Thoracic aorta (tissue), 2 donors: ENCODE data around the gene UNC45A. TPM values are rescaled to one million over a fixed set of nuclear protein-coding genes. Genes with fewer than 3 reads are reported as not detected.

Source experiments
- ATAC-seq: fragments of 150-250 bp; one replicate; pipeline ENCODE4 v1.8.0; 2017; ENCODE audit warnings: low read depth; ENCODE audit not compliant: insufficient number of reproducible peaks, low FRiP score
- DNase-seq: peaks from one replicate; pipeline ENCODE4 v3.0.0-alpha.2; 2020; ENCODE audit warnings: low spot score
- H3K27ac ChIP-seq, 2 donors: fragments of 200-600 bp; sonication (generic); 1 replicate in 1 of 2; 2 replicates in 1 of 2; pipeline ENCODE4 v1.5.1; 2016; ENCODE audit warnings: mild to moderate bottlenecking in 2 of 2, moderate library complexity in 2 of 2
- H3K27me3 ChIP-seq: fragments of 200-600 bp; sonication (generic); replicated peaks from 2 replicates; pipeline ENCODE4 v1.6.0; 2016; ENCODE audit warnings: mild to moderate bottlenecking; ENCODE audit not compliant: insufficient read depth
- H3K36me3 ChIP-seq: fragments of 200-600 bp; sonication (generic); one replicate; pipeline ENCODE4 v1.5.1; 2016
- H3K4me1 ChIP-seq, 2 donors: fragments of 200-600 bp; sonication (generic); 1 replicate in 1 of 2; 2 replicates in 1 of 2; pipeline versions ENCODE4 v1.5.1 to v1.6.0; 2016; ENCODE audit warnings: low read depth in 2 of 2, mild to moderate bottlenecking in 1 of 2; ENCODE audit not compliant: control insufficient read depth in 1 of 2
- H3K4me3 ChIP-seq: fragments of 200-600 bp; sonication (generic); 2 replicates; pipeline ENCODE4 v1.5.1; 2016; ENCODE audit warnings: mild to moderate bottlenecking
- H3K9me3 ChIP-seq: fragments of 200-600 bp; sonication (generic); 2 replicates; pipeline ENCODE4 v1.5.1; 2016
- CTCF ChIP-seq: fragments of 200-600 bp; sonication (generic); IDR thresholded peaks from one replicate; pipeline ENCODE4 v1.5.1; 2019; ENCODE audit warnings: antibody characterized with exemption
- total RNA-seq, 2 donors: library from RNA; depleted of rRNA; stranded (reverse); fragments of >200 nt; gene quantifications; one replicate each; pipeline versions ENCODE4 v1.1.0 to v1.2.3, GENCODE V29; 2016

Gene UNC45A
- total RNA-seq, 2 donors from 2014 or later = 54.0 to 65.5 TPM

- H3K36me3 ChIP-seq = peaks cover 4% of the 10 kb centered on the region
- TF ChIP-seq CTCF = no peak
- ATAC-seq = peak; percentile 98
- peak; percentile 92 for DNase-seq
- peak within 1 kb of the TSS; percentile 82 to 92 for H3K27ac ChIP-seq
- peaks cover 3 to 10% of the 10 kb centered on the region in 2 donors for H3K4me1 ChIP-seq
- H3K27me3 ChIP-seq = no peaks in the 10 kb centered on the region
- peak within 1 kb of the TSS; percentile 91 for H3K4me3 ChIP-seq
- H3K9me3 ChIP-seq = no peaks in the 10 kb centered on the region
These were observed 59.6 kb downstream of the UNC45A start, which contains the start of gene PRC1 for GRCh38 chr15:90994417-90995311. PRC1 (minus strand) TSS chr15:90994535; CDS start chr15:90994417, 118 bp downstream.

GRCh38 chr15:90998737-90999136 is 63.7 kb downstream of the UNC45A start:
- no peak overlapping the region for H3K4me3 ChIP-seq
- no peaks in the 10 kb centered on the region for H3K9me3 ChIP-seq
- no peaks in the 10 kb centered on the region for H3K27me3 ChIP-seq
- ATAC-seq (no peak), DNase-seq (no peak)
- H3K4me1 ChIP-seq = peaks cover 2 to 3% of the 10 kb centered on the region in 2 donors
- no peak for TF ChIP-seq CTCF
- no peak overlapping the region for H3K27ac ChIP-seq
- peaks cover 32% of the 10 kb centered on the region for H3K36me3 ChIP-seq

GRCh38 chr15:91001209-91001608 is 66.1 kb downstream of the UNC45A start:
- Histone ChIP-seq H3K36me3 (peaks cover 53% of the 10 kb centered on the region), H3K27me3 (no peaks in the 10 kb centered on the region), H3K27ac (no peak overlapping the region), H3K4me1 (no peaks in the 10 kb centered on the region), H3K4me3 (no peak overlapping the region), H3K9me3 (no peaks in the 10 kb centered on the region)
- ATAC-seq (no peak), DNase-seq (no peak)
- TF ChIP-seq CTCF = no peak

Other genes starting within 250 kb of the UNC45A start
- under 1 TPM; 0.49 to 0.81 TPM for gene BLM, start 217.9 kb upstream of the UNC45A start, total RNA-seq
- 10 to 100 TPM; 78.4 to 89.7 TPM for gene FURIN, start 66.7 kb upstream of the UNC45A start, total RNA-seq
- gene FES, start 50.8 kb upstream of the UNC45A start, total RNA-seq = 10 to 100 TPM; 54.2 to 86.3 TPM
- 10 to 100 TPM; 59.7 to 68.4 TPM for gene MAN2A2, start 32.0 kb upstream of the UNC45A start, total RNA-seq
- 10 to 100 TPM; 11.5 to 13.1 TPM for gene HDDC3, start 2.7 kb upstream of the UNC45A start, total RNA-seq
- 10 to 100 TPM in 1 of 2 donors, 1 to 10 TPM in 1; 8.6 to 23.7 TPM for gene RCCD1, start 19.6 kb downstream of the UNC45A start, total RNA-seq
- gene PRC1, start 59.2 kb downstream of the UNC45A start, total RNA-seq = 10 to 100 TPM in 1 of 2 donors, 1 to 10 TPM in 1; 5.1 to 20.5 TPM
- 10 to 100 TPM in 1 of 2 donors, 1 to 10 TPM in 1; 7.3 to 12.2 TPM for gene VPS33B, start 87.3 kb downstream of the UNC45A start, total RNA-seq
- 1 to 10 TPM in 1 of 2 donors, not detected in 1; 2.6 TPM for gene SV2B, start 165.0 kb downstream of the UNC45A start, total RNA-seq